Glomerular endothelial cell (primary cell): ENCODE data around the gene ARHGAP19. TPM values are rescaled to one million over a fixed set of nuclear protein-coding genes. Genes with fewer than 3 reads are reported as not detected.
"Not testable (repeated sequence)": the region's sequence is repeated elsewhere in the genome, so short reads cannot be mapped to it uniquely, and the experiment has no call there.

ENCODE experiments used
- DNase-seq: peaks from one replicate; pipeline ENCODE4 v3.0.0-alpha.2; 2011; ENCODE audit warnings: low read depth, low spot score; ENCODE audit errors: extremely low read depth
- total RNA-seq: library from RNA; depleted of rRNA; stranded (reverse); fragments of >200 nt; gene quantifications from 2 replicates; pipeline ENCODE4 v1.2.3, GENCODE V29; 2015

ARHGAP19 gene
- total RNA-seq, 1 donor from 2014 or later = 9.2 TPM

GRCh38 chr10:97290576-97291356, 1.7 kb downstream of the ARHGAP19 start:
- DNase-seq = not testable (repeated sequence)

GRCh38 chr10:97290076-97290475, 2.4 kb downstream of the ARHGAP19 start:
- DNase-seq = not testable (repeated sequence)

GRCh38 chr10:97280783-97281182, 11.7 kb downstream of the ARHGAP19 start:
- DNase-seq = no peak

- no peak for DNase-seq
Measured at GRCh38 chr10:97279121-97279815, 13.2 kb downstream of the ARHGAP19 start.

GRCh38 chr10:97278491-97278989, 13.9 kb downstream of the ARHGAP19 start:
- DNase-seq = no peak

- DNase-seq = no peak
Measured at GRCh38 chr10:97277551-97277950, 14.9 kb downstream of the ARHGAP19 start.

GRCh38 chr10:97274828-97275227, 17.6 kb downstream of the ARHGAP19 start:
- no peak for DNase-seq

GRCh38 chr10:97273700-97274099, 18.7 kb downstream of the ARHGAP19 start:
- DNase-seq = no peak

- DNase-seq = no peak
Measured at GRCh38 chr10:97270523-97271154, 21.8 kb downstream of the ARHGAP19 start.

GRCh38 chr10:97267671-97268070, 24.8 kb downstream of the ARHGAP19 start:
- DNase-seq = no peak

GRCh38 chr10:97265095-97265494, 27.3 kb downstream of the ARHGAP19 start:
- DNase-seq = not testable (repeated sequence)

GRCh38 chr10:97263971-97264370, 28.5 kb downstream of the ARHGAP19 start:
- no peak for DNase-seq

- no peak for DNase-seq
Measured at GRCh38 chr10:97261656-97262055, 30.8 kb downstream of the ARHGAP19 start.

- no peak for DNase-seq
Measured at GRCh38 chr10:97261183-97261582, 31.3 kb downstream of the ARHGAP19 start.

- DNase-seq = no peak
Measured at GRCh38 chr10:97259119-97259518, 33.3 kb downstream of the ARHGAP19 start.

- no peak for DNase-seq
Measured at GRCh38 chr10:97256356-97256755, 36.1 kb downstream of the ARHGAP19 start.

GRCh38 chr10:97255512-97256293, 36.7 kb downstream of the ARHGAP19 start:
- DNase-seq = no peak

GRCh38 chr10:97254694-97255093, 37.7 kb downstream of the ARHGAP19 start:
- no peak for DNase-seq

GRCh38 chr10:97250952-97251351, 41.5 kb downstream of the ARHGAP19 start:
- DNase-seq = no peak

GRCh38 chr10:97243836-97244235, 48.6 kb downstream of the ARHGAP19 start:
- DNase-seq = no peak

GRCh38 chr10:97238855-97239254, 53.6 kb downstream of the ARHGAP19 start:
- DNase-seq = no peak
